ENCODE results near the gene LGI1. TPM values are rescaled to one million over a fixed set of nuclear protein-coding genes. Genes with fewer than 3 reads are reported as not detected.

LGI1 gene
- 3.6 TPM for total RNA-seq

DNA sequence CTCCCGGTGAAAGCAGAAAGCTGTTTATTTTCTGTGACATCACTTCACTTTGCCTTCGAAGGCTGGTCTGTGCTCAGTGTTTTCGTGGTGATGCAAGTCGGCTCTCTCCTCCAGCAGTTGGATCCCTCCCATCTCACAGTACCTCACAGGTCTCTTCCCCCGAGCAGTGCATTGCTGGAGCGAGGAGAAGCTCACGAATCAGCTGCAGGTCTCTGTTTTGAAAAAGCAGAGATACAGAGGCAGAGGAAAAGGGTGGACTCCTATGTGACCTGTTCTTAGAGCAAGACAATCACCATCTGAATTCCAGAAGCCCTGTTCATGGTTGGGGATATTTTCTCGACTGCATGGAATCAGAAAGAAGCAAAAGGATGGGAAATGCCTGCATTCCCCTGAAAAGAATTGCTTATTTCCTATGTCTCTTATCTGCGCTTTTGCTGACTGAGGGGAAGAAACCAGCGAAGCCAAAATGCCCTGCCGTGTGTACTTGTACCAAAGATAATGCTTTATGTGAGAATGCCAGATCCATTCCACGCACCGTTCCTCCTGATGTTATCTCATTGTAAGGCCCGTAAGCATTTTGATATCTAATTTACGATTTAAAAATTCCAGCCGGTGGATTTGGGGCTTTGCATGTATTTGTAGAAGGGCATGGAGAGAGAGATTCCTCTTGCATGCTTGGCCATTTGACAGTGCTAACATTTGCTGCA is at the start of gene LGI1:
LGI1 (plus strand) TSS at position 136 of the 707 bp plus-strand sequence; CDS start at position 345, 209 bp downstream.

Other genes with a start within 250 kb of the LGI1 start
- 0.23 TPM for gene FFAR4, start 191.3 kb upstream of the LGI1 start, total RNA-seq
- gene RBP4, start 156.7 kb upstream of the LGI1 start, total RNA-seq: 4.0 TPM
- not detected for gene PDE6C, start 145.4 kb upstream of the LGI1 start, total RNA-seq
- gene FRA10AC1, start 55.3 kb upstream of the LGI1 start, total RNA-seq: 23.1 TPM
- gene SLC35G1, start 136.0 kb downstream of the LGI1 start, total RNA-seq: 5.2 TPM
- gene PLCE1, start 236.0 kb downstream of the LGI1 start, total RNA-seq: 16.2 TPM